ENCODE data around the gene OR2W1. TPM values are rescaled to one million over a fixed set of nuclear protein-coding genes. Genes with fewer than 3 reads are reported as not detected.

Gene OR2W1, protein sequence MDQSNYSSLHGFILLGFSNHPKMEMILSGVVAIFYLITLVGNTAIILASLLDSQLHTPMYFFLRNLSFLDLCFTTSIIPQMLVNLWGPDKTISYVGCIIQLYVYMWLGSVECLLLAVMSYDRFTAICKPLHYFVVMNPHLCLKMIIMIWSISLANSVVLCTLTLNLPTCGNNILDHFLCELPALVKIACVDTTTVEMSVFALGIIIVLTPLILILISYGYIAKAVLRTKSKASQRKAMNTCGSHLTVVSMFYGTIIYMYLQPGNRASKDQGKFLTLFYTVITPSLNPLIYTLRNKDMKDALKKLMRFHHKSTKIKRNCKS
- not detected for total RNA-seq

DNA sequence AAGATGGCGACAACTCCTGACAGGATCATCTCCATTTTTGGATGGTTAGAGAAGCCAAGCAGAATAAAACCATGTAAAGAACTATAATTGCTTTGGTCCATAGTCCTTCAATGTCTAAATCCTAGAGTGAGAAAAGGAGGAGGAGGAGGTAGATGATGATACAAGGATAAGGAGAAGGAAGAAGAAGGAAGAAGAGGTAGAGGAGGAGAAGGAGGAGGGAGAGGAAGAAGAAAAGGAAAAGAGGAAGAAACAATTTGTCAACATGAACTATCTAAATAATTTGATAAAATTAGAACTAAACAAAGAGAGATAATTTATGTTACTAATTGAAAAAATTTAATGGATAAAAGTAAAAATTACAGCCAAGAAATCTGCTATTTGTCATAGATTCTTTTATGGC, at the start of gene OR2W1:
OR2W1 (minus strand) TSS at position 101 of the 400 bp plus-strand sequence; CDS start at position 101, 0 bp downstream.
- no peak for TF ChIP-seq POLR2AphosphoS5 (IDR thresholded peaks at IDR 0.05)
- no peak for TF ChIP-seq EP300 (IDR thresholded peaks at IDR 0.05; ENCODE audit: low read depth)
- TF ChIP-seq, protein P1, sequence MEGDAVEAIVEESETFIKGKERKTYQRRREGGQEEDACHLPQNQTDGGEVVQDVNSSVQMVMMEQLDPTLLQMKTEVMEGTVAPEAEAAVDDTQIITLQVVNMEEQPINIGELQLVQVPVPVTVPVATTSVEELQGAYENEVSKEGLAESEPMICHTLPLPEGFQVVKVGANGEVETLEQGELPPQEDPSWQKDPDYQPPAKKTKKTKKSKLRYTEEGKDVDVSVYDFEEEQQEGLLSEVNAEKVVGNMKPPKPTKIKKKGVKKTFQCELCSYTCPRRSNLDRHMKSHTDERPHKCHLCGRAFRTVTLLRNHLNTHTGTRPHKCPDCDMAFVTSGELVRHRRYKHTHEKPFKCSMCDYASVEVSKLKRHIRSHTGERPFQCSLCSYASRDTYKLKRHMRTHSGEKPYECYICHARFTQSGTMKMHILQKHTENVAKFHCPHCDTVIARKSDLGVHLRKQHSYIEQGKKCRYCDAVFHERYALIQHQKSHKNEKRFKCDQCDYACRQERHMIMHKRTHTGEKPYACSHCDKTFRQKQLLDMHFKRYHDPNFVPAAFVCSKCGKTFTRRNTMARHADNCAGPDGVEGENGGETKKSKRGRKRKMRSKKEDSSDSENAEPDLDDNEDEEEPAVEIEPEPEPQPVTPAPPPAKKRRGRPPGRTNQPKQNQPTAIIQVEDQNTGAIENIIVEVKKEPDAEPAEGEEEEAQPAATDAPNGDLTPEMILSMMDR (IDR thresholded peaks at IDR 0.05): no peak
- TF ChIP-seq POLR2A (IDR thresholded peaks at IDR 0.05): no peak
- H3K27ac ChIP-seq: no peak within 1 kb of the TSS
- intact Hi-C loops (cut with DNase I; ENCODE audit: low total_unique reads): no loop called here
- no peak for DNase-seq
- H3K27me3 ChIP-seq: peaks cover 6% of the 10 kb centered on the region
- H3K4me3 ChIP-seq: no peak within 1 kb of the TSS
- H3K36me3 ChIP-seq: no peaks in the 10 kb centered on the region
- 77 to 88% methylated on average over 1 of the region's 1 CpG for WGBS, 2 donors (ENCODE audit: low coverage in 1 of 2)
- H3K9me3 ChIP-seq: no peaks in the 10 kb centered on the region
- in situ Hi-C loops (cut with MboI; ENCODE audit: low pct_ligation_motif_present in 1 of 4, low pct_unique_long_range_greater_than_20kb in 1 of 4, low sequenced_read_pairs in 3 of 4): no loop called here
- no peaks in the 10 kb centered on the region for H3K4me1 ChIP-seq

- DNase-seq: no peak
- TF ChIP-seq, protein P1 (IDR thresholded peaks at IDR 0.05): no peak
- no peak for TF ChIP-seq POLR2A (IDR thresholded peaks at IDR 0.05)
- no peak for TF ChIP-seq POLR2AphosphoS5 (IDR thresholded peaks at IDR 0.05)
- H3K36me3 ChIP-seq: no peaks in the 10 kb centered on the region
- no peaks in the 10 kb centered on the region for H3K4me1 ChIP-seq
- WGBS, 2 donors (ENCODE audit: low coverage in 1 of 2): 75% methylated on average over 3 of the region's 3 CpGs
- H3K27ac ChIP-seq: no peak overlapping the region
- H3K27me3 ChIP-seq: peaks cover 4% of the 10 kb centered on the region
- H3K9me3 ChIP-seq: no peaks in the 10 kb centered on the region
- intact Hi-C loops (cut with DNase I; ENCODE audit: low total_unique reads) (no loop called here), in situ Hi-C loops (cut with MboI; ENCODE audit: low pct_ligation_motif_present in 1 of 4, low pct_unique_long_range_greater_than_20kb in 1 of 4, low sequenced_read_pairs in 3 of 4) (no loop called here)
- no peak overlapping the region for H3K4me3 ChIP-seq
These were observed 48.0 kb upstream of the OR2W1 start for GRCh38 chr6:29092957-29093356.

- no peak within 1 kb of the TSS for H3K4me3 ChIP-seq
- no peak for DNase-seq
- in situ Hi-C loops (cut with MboI; ENCODE audit: low pct_ligation_motif_present in 1 of 4, low pct_unique_long_range_greater_than_20kb in 1 of 4, low sequenced_read_pairs in 3 of 4) (no loop called here), intact Hi-C loops (cut with DNase I; ENCODE audit: low total_unique reads) (no loop called here)
- WGBS, 2 donors (ENCODE audit: low coverage in 1 of 2): 74 to 83% methylated on average over 1 of the region's 1 CpG
- no peaks in the 10 kb centered on the region for H3K9me3 ChIP-seq
- no peak within 1 kb of the TSS for H3K27ac ChIP-seq
- no peaks in the 10 kb centered on the region for H3K36me3 ChIP-seq
- no peaks in the 10 kb centered on the region for H3K4me1 ChIP-seq
- TF ChIP-seq POLR2A (IDR thresholded peaks at IDR 0.05) (no peak), POLR2AphosphoS5 (IDR thresholded peaks at IDR 0.05) (no peak), EP300 (IDR thresholded peaks at IDR 0.05; ENCODE audit: low read depth) (no peak)
- TF ChIP-seq, protein P1 (IDR thresholded peaks at IDR 0.05): no peak
- peaks cover 4% of the 10 kb centered on the region for H3K27me3 ChIP-seq
These were observed 42.2 kb upstream of the OR2W1 start, which contains the start of gene OR2B3 for GRCh38 chr6:29087213-29087612. OR2B3 (minus strand) TSS chr6:29087313; CDS start chr6:29087248, 65 bp downstream.

GRCh38 chr6:29082457-29082856, 37.5 kb upstream of the OR2W1 start:
- H3K27ac ChIP-seq: no peak overlapping the region
- 87% methylated on average over 15 of the region's 15 CpGs; no CpG with 5 or more reads in 1 of the 2 donors for WGBS, 2 donors (ENCODE audit: low coverage in 1 of 2)
- no peaks in the 10 kb centered on the region for H3K9me3 ChIP-seq
- no peaks in the 10 kb centered on the region for H3K36me3 ChIP-seq
- H3K4me1 ChIP-seq: no peaks in the 10 kb centered on the region
- in situ Hi-C loops (cut with MboI; ENCODE audit: low pct_ligation_motif_present in 1 of 4, low pct_unique_long_range_greater_than_20kb in 1 of 4, low sequenced_read_pairs in 3 of 4) (no loop called here), intact Hi-C loops (cut with DNase I; ENCODE audit: low total_unique reads) (no loop called here)
- H3K27me3 ChIP-seq: no peaks in the 10 kb centered on the region
- H3K4me3 ChIP-seq: no peak overlapping the region
- TF ChIP-seq POLR2A (IDR thresholded peaks at IDR 0.05) (no peak), POLR2AphosphoS5 (IDR thresholded peaks at IDR 0.05) (no peak), EP300 (IDR thresholded peaks at IDR 0.05; ENCODE audit: low read depth) (no peak)
- TF ChIP-seq, protein P1 (IDR thresholded peaks at IDR 0.05): no peak
- no peak for DNase-seq
